Measurements from ENCODE around the gene BEND4. TPM values are rescaled to one million over a fixed set of nuclear protein-coding genes. Genes with fewer than 3 reads are reported as not detected.

BEND4 gene
- total RNA-seq (2022; extraction: Qiagen RNA extraction; ENCODE audit: low read depth), result not detected in 5 replicates

GRCh38 chr4:42152507-42153504 lies at the start of gene BEND4:
TSS of gene BEND4 (minus strand) at chr4:42152655. CDS start at chr4:42152143, 512 bp downstream.

Other genes with a start within 250 kb of the BEND4 start
- gene TMEM33, start 217.2 kb downstream of the BEND4 start, total RNA-seq (2022; extraction: Qiagen RNA extraction; ENCODE audit: low read depth), result 35.7 to 53.6 TPM (median 51.1 TPM) in 5 replicates
- 0.10 to 0.30 TPM (median 0.17 TPM) in 5 replicates for gene DCAF4L1, start 170.9 kb downstream of the BEND4 start, total RNA-seq (2022; extraction: Qiagen RNA extraction; ENCODE audit: low read depth)
- 22.9 to 40.8 TPM (median 26.0 TPM) in 5 replicates for gene SLC30A9, start 162.1 kb downstream of the BEND4 start, total RNA-seq (2022; extraction: Qiagen RNA extraction; ENCODE audit: low read depth)
- gene SHISA3, start 244.8 kb upstream of the BEND4 start, total RNA-seq (2022; extraction: Qiagen RNA extraction; ENCODE audit: low read depth), result not detected in 5 replicates

Measured in A549 treated with CpdA at 1 μM for 4 hours (cell line).